Mesenteric fat pad (tissue), 1 donor: ENCODE data around the gene PRDM16. TPM values are rescaled to one million over a fixed set of nuclear protein-coding genes. Genes with fewer than 3 reads are reported as not detected.

Experiments used
- DNase-seq: peaks from one replicate; pipeline ENCODE4 v3.0.0-alpha.2; 2020; ENCODE audit warnings: low spot score
- total RNA-seq: library from RNA; stranded (reverse); fragmentation: NEBNext Ultra II Directional; extraction: Animal tissue kit (Norgen Biotek cat#: 25700); gene quantifications from one replicate; pipeline ENCODE4 v1.2.1, GENCODE V29; 2021
- donor health status: DM: yes; HTN: yes; CAD: no.

PRDM16 gene
- total RNA-seq, 1 donor from 2014 or later: 3.9 TPM

GRCh38 chr1:3176028-3176427, 107.0 kb downstream of the PRDM16 start:
- no peak for DNase-seq

DNA sequence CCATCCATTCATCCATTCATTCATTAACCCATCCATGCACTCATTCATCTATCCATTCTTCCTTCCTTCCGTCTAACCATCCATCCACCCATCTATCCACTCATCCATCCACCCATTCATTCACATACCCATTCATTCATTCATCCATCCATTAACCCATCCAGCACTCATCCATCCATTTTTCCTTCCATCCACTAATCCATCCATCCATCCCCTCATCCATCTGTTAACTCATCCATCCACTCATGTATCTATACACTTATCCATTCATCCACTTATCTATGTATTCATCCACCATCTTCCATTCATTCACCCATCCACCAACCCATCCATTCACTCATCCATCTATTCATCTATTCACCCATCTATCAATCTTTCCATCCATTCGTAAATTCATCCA, 107.8 kb downstream of the PRDM16 start:
- no peak for DNase-seq

DNA sequence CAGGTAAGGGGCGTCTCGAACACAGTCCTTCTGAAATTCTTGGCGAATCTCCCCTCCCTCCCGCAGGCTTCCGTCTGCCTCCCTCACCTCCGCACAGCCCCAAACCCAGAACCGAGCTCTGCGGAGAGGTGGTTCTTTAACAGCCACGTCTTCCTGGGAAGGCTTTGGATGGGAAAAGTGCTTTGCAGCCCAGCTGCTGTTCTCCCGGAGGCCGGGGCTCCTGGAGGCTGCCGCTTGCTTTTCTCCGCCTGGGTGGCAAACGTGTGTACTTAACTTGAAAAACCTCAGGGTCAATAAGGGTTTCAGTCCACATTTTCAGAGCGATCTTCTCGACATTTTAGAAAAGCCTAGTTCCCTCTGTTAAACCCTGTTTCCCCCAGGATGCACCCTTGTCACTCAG, 109.3 kb downstream of the PRDM16 start:
- DNase-seq: no peak

- DNase-seq: no peak
These were observed 110.5 kb downstream of the PRDM16 start for GRCh38 chr1:3179471-3179870.

- no peak for DNase-seq
These were observed 111.9 kb downstream of the PRDM16 start for GRCh38 chr1:3180915-3181314.

DNA sequence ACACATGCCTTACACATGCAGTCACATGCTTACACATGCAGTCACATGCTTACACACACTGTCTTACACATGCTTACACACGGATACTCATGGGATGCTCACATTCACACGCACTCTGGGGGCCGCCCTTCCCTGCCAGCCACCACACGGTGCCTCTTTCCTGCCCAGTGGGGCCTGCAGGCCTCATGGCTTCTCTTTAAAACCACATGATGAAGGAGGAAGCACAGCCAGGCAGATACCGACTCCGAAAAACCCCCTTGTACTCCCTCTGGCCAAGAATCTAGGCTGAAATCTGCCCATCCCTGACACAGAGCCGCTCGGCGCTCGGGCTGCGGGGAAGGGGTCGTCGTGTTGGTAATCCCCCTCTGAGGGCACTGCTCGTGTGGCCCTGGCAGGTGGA, 113.0 kb downstream of the PRDM16 start:
- no peak for DNase-seq

DNA sequence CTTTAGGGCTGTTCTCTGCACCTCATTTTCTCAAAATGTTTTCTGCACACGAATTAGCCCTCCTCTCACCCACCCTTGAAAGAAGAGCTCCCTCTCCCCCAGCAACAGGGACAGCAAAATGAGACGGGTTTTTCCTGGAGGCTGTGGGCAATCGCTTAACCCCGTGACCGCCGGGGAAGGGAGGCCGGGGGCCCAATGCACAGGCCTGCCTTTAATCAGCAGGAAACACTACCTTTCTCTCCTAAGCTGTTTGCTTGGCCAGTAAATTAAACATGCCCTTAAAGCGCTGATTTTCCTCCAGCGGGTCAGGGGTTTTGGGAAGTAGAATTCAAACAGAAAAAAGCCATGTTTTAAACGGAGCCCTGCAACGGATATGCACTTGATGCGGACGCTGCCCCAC, 114.4 kb downstream of the PRDM16 start:
- no peak for DNase-seq

GRCh38 chr1:3183813-3184212, 114.8 kb downstream of the PRDM16 start:
- DNase-seq: no peak

DNA sequence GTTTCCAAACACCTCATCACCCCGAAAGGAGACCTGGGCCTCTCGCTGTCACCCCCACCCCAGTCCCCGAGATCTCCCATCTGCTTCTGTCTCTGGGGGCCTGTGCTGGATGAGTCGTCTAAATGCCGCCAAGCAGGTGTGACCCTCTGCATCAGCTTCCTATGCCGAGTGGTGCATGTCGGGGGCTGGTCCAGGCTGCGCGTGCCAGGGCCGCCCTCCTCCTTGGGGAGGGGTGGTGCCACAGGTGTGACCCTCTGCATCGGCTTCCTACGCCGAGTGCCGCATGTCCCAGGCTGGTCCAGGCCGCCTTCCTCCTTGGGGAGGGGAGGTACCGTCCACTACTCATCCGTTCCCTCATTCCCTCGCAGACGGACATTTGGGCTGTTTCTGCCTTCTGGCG, 115.7 kb downstream of the PRDM16 start:
- DNase-seq: no peak

DNA sequence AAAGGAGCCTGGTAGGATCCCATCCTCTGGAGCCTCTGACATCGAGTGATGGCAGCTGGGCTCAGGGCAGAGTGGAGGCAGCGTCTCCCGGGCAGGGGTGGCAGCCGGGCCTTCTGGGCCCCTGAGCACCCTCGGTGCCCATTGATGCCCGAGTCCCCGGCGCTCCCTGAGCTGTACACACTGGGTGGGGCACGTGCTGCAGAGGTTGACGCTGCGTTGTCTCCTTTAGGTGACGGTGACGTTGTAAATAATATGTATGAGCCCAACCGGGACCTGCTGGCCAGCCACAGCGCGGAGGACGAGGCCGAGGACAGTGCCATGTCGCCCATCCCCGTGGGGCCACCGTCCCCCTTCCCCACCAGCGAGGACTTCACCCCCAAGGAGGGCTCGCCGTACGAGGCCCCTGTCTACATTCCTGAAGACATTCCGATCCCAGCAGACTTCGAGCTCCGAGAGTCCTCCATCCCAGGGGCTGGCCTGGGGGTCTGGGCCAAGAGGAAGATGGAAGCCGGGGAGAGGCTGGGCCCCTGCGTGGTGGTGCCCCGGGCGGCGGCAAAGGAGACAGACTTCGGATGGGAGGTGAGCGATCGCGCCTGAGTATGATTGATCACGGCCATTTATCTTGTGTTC, 117.0 kb downstream of the PRDM16 start:
- no peak for DNase-seq

DNA sequence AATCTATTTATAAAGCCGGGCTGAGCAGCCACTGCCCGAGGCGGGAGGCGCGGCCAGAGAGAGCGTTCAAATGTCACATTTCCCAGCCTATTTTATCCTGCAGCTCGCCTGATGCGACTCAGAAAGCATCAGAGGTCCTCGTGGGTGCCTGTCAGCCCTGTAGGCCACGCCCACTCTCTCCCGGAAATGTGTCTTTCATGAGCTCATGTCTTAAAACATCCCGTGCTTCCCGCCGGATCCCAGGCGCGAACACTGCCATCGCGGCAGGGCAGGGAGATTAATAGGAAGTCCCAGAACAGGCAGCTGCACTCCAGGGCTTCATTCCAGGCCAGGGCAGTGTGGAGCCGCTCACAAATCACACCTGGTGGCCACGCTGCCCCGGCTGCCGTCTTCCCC, 117.5 kb downstream of the PRDM16 start:
- DNase-seq: no peak

GRCh38 chr1:3187415-3188149, 118.6 kb downstream of the PRDM16 start:
- no peak for DNase-seq

DNA sequence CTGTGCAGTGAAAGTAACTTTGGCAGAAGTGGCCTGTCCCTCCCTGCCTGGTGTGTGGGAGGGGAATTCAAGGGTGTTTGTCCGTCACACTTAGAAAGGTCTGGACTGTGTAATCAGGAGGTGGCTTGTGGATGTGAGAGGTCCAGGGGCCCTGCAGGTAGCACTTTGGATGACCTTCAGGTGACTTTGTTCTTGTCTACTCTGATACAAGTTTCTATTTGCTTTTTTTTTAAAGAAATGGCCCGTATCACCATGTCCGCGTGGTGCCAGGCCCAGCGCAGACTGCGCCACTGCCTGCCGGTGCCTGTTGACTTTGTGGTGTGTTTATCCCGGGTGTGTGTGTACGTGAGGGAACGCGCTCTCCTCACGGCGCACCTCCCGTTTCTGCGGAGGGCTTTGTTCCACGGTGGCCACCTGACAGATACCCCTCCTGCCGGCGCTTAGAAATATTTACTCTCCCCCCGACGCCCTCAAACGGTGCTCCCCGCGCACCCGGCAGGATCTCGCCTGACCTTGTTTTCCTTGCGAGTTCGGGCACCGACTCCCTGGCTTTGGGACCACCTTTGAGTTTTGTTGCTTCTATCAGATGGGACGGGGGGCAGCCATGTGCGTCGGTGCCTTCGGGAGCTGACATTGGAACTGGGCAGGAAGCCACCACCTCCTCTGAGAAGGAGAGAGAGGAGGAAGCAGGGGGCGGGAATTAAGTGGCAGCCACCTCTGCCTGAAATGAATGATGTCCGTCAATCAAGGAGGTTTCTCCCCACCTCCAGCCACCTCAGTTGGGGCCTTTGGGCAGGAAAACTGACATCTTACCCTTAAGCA, 119.4 kb downstream of the PRDM16 start:
- no peak for DNase-seq

- no peak for DNase-seq
These were observed 121.4 kb downstream of the PRDM16 start for GRCh38 chr1:3190256-3191041.

DNA sequence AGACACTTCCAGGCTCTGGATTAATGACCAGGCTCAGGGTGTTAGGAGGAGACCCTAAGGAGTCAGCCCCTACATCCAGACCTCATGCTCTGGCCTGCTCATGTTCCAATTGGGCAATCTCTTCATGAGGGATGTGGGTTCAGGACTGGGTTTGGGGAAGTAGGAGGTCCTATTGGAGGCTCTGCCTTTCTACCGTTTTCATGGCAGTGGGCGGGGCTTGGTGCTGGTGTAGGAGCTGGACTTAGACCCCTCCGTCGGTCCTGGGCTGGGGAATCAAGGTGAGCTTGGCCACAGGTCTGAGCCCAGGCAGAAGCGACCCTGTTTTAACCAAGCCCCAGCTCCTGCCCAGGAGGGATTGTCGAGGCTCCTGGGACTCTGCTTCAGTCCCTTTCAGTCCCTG, 123.4 kb downstream of the PRDM16 start:
- DNase-seq: no peak

GRCh38 chr1:3192825-3193224, 123.8 kb downstream of the PRDM16 start:
- no peak for DNase-seq

GRCh38 chr1:3193811-3194210, 124.8 kb downstream of the PRDM16 start:
- no peak for DNase-seq

DNA sequence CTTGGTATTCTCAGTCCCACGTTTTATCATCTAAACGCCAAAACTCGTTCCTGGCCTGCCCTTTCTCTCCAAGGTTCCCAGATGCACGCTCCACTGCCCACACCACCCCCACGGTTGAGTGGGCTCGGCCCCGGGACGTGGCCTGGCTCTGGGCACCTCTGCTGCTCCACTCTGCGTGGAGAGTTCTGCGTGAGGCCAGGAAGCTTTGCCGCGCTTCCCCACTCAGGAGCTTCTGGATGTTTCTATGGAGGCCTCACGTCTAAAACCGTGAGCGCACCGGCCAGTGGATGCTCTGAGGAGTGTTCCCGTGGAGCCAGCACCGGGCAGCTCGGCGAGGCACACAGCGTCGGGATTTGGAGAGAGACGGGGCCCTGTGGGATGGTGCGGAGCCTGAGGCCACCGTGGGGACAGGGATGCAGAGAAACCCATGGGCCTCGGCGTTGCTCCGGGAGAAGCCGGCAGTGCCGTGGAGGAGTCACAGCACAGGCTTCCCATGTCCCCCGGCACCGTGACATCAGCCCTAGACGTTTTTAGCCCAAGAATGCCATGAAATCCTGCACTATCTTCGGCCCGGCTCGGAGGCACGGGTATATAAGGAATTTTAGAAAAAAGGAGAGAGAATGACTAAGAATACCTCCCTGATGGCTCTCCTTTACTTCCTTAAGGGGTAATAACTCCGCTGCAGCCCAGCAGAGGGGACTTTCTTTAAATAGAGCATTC, 125.9 kb downstream of the PRDM16 start:
- DNase-seq: no peak

DNA sequence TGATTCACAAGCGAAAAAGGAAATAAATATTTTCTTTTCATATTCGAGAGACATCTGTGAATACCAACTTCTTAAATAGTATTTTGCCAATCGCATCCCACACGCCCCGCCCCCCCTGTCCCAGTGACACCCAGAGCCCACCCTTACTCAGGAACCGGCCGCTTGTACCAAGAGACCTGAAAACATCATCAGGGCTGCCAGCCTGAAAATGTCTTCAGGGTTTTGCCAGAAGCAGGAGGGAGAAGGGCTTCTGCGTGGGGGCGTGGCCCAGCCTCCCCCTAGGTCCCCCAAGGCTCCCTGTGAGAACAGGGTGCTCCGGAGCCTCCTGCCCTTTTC, 126.4 kb downstream of the PRDM16 start:
- no peak for DNase-seq

GRCh38 chr1:3195966-3196515, 127.0 kb downstream of the PRDM16 start:
- no peak for DNase-seq
